ENCODE data around the gene LDB2. TPM values are rescaled to one million over a fixed set of nuclear protein-coding genes. Genes with fewer than 3 reads are reported as not detected.
A peak's percentile ranks its signal among the peaks of the same experiment; 100 is the strongest.

The LDB2 gene
- total and polyA plus RNA-seq, 2 of the 8 experiments (the other 6 are each of a cell fraction or from before 2014, with no cell fraction given) = 57.0 to 140 TPM

- H3K9ac ChIP-seq (replicated peaks in 1 of 4; ENCODE audit: extremely low read depth in 1 of 4, low read depth in 3 of 4, low read length in 3 of 4) = no peak overlapping the region
- no peak overlapping the region for H4K91ac ChIP-seq (replicated peaks; ENCODE audit: insufficient read length, low read length)
- CTCF ChIA-PET (ENCODE audit: partially characterized antibody) = interaction anchor here (0.6 to 4.0 kb wide), 46 partner anchors 9 to 629 kb away, joined by 3 to 35 read pairs (median 4); partner anchors contain the start of gene LDB2
- no peak overlapping the region for H3K27ac ChIP-seq (ENCODE audit: low read depth, low read length)
- H3K27me3 ChIP-seq (replicated peaks in 1 of 4; ENCODE audit: control insufficient read depth in 3 of 4, extremely low read depth in 1 of 4, insufficient read depth in 3 of 4, low read length in 3 of 4) = no peaks in the 10 kb centered on the region
- H3K4me3 ChIP-seq (ENCODE audit: extremely low read depth in 1 of 4, insufficient read depth in 2 of 4, low read depth in 3 of 4, low read length in 4 of 4) = no peak overlapping the region
- no peak overlapping the region for H3K56ac ChIP-seq (replicated peaks; ENCODE audit: insufficient read length, low read depth, low read length)
- FAIRE-seq (no peak), DNase-seq (ENCODE audit: low read depth in 1 of 2, low spot score in 2 of 2) (no peak)
- no peak overlapping the region for H4K8ac ChIP-seq (ENCODE audit: extremely low read depth, insufficient read depth, low read length)
- no peak overlapping the region for H3K14ac ChIP-seq (ENCODE audit: insufficient read length)
- no peak overlapping the region for H2AK5ac ChIP-seq (ENCODE audit: low read depth, low read length)
- TF ChIP-seq EGR1 (IDR thresholded peaks at IDR 0.05; ENCODE audit: borderline replicate concordance, low read depth, low read length) (no peak), SIRT6 (IDR thresholded peaks at IDR 0.05; ENCODE audit: low read length) (no peak), BACH1 (IDR thresholded peaks at IDR 0.05; ENCODE audit: low read length) (no peak), ASH2L (IDR thresholded peaks at IDR 0.05; ENCODE audit: low read length) (no peak), ZNF274 (IDR thresholded peaks at IDR 0.05; ENCODE audit: borderline replicate concordance, extremely low read depth, low read length) (no peak), NRF1 (IDR thresholded peaks at IDR 0.05; ENCODE audit: low read depth, low read length) (no peak), E2F6 (IDR thresholded peaks at IDR 0.05) (no peak), CTBP2 (IDR thresholded peaks at IDR 0.05; ENCODE audit: borderline replicate concordance, insufficient read depth, insufficient read length, low read length) (no peak), RXRA (IDR thresholded peaks at IDR 0.05; ENCODE audit: insufficient read depth, low read depth, low read length) (no peak), CREB1 (IDR thresholded peaks at IDR 0.05) (no peak)
- peak overlapping the region; percentile 1 for H3K4ac ChIP-seq (replicated peaks; ENCODE audit: insufficient read length, low read depth, low read length)
- H2BK120ac ChIP-seq (replicated peaks; ENCODE audit: low read depth, low read length) = peak overlapping the region; percentile 1
- no peak overlapping the region for H3K18ac ChIP-seq (ENCODE audit: extremely low read depth, low read length)
- no peak overlapping the region for H2BK15ac ChIP-seq (ENCODE audit: low read length)
- no peaks in the 10 kb centered on the region for H3K79me1 ChIP-seq (ENCODE audit: low read depth, low read length)
- no peaks in the 10 kb centered on the region for H3K36me3 ChIP-seq (ENCODE audit: control insufficient read depth in 2 of 4, insufficient read depth in 4 of 4, low read length in 3 of 4)
- H2BK20ac ChIP-seq (ENCODE audit: low read length) = no peak overlapping the region
- 0 out of 2 replicates have a peak overlapping the region, but pooled peaks have one; percentile 35 for H2BK5ac ChIP-seq (ENCODE audit: low read depth, low read length)
- H3K9me3 ChIP-seq (ENCODE audit: insufficient read depth in 2 of 2, low read depth in 1 of 2, low read length in 1 of 2) = peaks cover 2 to 3% of the 10 kb centered on the region in 2 experiments; a peak in 2 of 4 replicates
- peaks cover 0 to 10% (median 4%) of the 10 kb centered on the region in 4 experiments; a peak in 6 of 7 replicates for H3K4me1 ChIP-seq (replicated peaks in 1 of 4; ENCODE audit: control insufficient read depth in 3 of 4, insufficient read depth in 4 of 4, low read length in 3 of 4)
- WGBS, 2 experiments (ENCODE audit: extremely low coverage in 1 of 2, insufficient coverage in 1 of 2, insufficient read length in 1 of 2, insufficient replicate concordance in 2 of 2, low coverage in 1 of 2, low lambda C conversion rate in 2 of 2, missing lambda C conversion rate in 1 of 2) = 81% methylated on average over 2 of the region's 2 CpGs; no CpG with 5 or more reads in 1 of the 2 experiments
- no peaks in the 10 kb centered on the region for H4K20me1 ChIP-seq (replicated peaks in 1 of 2; ENCODE audit: control insufficient read depth in 1 of 2, insufficient read depth in 2 of 2, low read length in 2 of 2)
- no peak overlapping the region for H3K4me2 ChIP-seq (ENCODE audit: insufficient read depth in 1 of 2, low read depth in 2 of 2, low read length in 2 of 2)
- no peak overlapping the region for H2BK12ac ChIP-seq (ENCODE audit: low read depth, low read length)
- H3K23ac ChIP-seq (ENCODE audit: insufficient read length) = no peak overlapping the region
- H3K23me2 ChIP-seq (ENCODE audit: low read depth, low read length) = no peaks in the 10 kb centered on the region
- POLR2A ChIA-PET (ENCODE audit: partially characterized antibody) = interaction anchor here (0.7 to 1.4 kb wide), 4 partner anchors 12 to 130 kb away, joined by 3 to 5 read pairs (median 3); no protein-coding TSS in a partner anchor
- H4K5ac ChIP-seq (ENCODE audit: insufficient read length, low read depth, low read length) = no peak overlapping the region
- no peak overlapping the region for H2AFZ ChIP-seq (ENCODE audit: low read length)
- no peaks in the 10 kb centered on the region for H3K79me2 ChIP-seq (ENCODE audit: control insufficient read depth in 1 of 2, insufficient read depth in 2 of 2, low read length in 2 of 2)
Observed at GRCh38 chr4:16916031-16916430, 17.6 kb upstream of the LDB2 start.

Measured in H1 (cell line).